DOHH2 (cell line): Measurements from ENCODE around the gene COX8A.

Source experiments
- CTCF ChIP-seq: fragments of 200-600 bp; sonication (generic); IDR thresholded peaks from one replicate; pipeline ENCODE4 v1.5.1; 2014; ENCODE audit warnings: antibody characterized with exemption, mild to moderate bottlenecking, low read depth, low read length; ENCODE audit not compliant: poor library complexity, severe bottlenecking
- EZH2phosphoT487 ChIP-seq: fragments of 200-600 bp; sonication (generic); IDR thresholded peaks from 2 replicates; pipeline ENCODE4 v1.6.1; 2017; ENCODE audit warnings: borderline replicate concordance, mild to moderate bottlenecking, antibody characterized with exemption, low read length, moderate library complexity, mixed read lengths

GRCh38 chr11:63986156-63986931 lies 11.9 kb downstream of the COX8A start, which contains the start of gene OTUB1:
- TF ChIP-seq CTCF, result no peak
- no peak for TF ChIP-seq EZH2phosphoT487
